Neural cell (in vitro differentiated cells): ENCODE data around the gene LRIG1. TPM values are rescaled to one million over a fixed set of nuclear protein-coding genes. Genes with fewer than 3 reads are reported as not detected.

Source experiments
- H2AFZ ChIP-seq: fragments of 200-600, 300-800 bp; sonication (generic), shearing (Covaris generic); 2 replicates; pipeline ENCODE4 v1.6.0; 2014; ENCODE audit warnings: low read depth, mild to moderate bottlenecking, antibody characterized with exemption, low read length, moderate library complexity
- H3F3A ChIP-seq: fragments of 200-600 bp; shearing (Covaris generic); 2 replicates; pipeline ENCODE4 v1.6.1; 2016; ENCODE audit warnings: mild to moderate bottlenecking, moderate library complexity, mixed read lengths, antibody characterized with exemption, low read length; ENCODE audit not compliant: insufficient read depth, poor library complexity, severe bottlenecking
- H3K27ac ChIP-seq: fragments of 200-600, 300-800 bp; sonication (generic), shearing (Covaris generic); 2 replicates; pipeline ENCODE4 v1.5.1; 2014; ENCODE audit warnings: mild to moderate bottlenecking, low read length, moderate library complexity
- H3K27me3 ChIP-seq: fragments of 300-800, 200-600 bp; sonication (generic), shearing (Covaris generic); 2 replicates; pipeline ENCODE4 v1.6.0; 2014; ENCODE audit warnings: mild to moderate bottlenecking, low read depth, low read length, moderate library complexity; ENCODE audit not compliant: insufficient read depth
- H3K36me3 ChIP-seq: fragments of 300-800, 200-600 bp; sonication (generic), shearing (Covaris generic); 2 replicates; pipeline ENCODE4 v1.5.1; 2014; ENCODE audit warnings: mild to moderate bottlenecking, antibody characterized with exemption, low read length, moderate library complexity; ENCODE audit not compliant: insufficient read depth
- H3K4me2 ChIP-seq: fragments of 300-800, 200-600 bp; sonication (generic), shearing (Covaris generic); 2 replicates; pipeline ENCODE4 v1.6.0; 2014; ENCODE audit warnings: mild to moderate bottlenecking, low read length
- H3K4me3 ChIP-seq: fragments of 300-800, 200-600 bp; sonication (generic), shearing (Covaris generic); 2 replicates; pipeline ENCODE4 v1.5.1; 2014; ENCODE audit warnings: mild to moderate bottlenecking, low read length, moderate library complexity
- H3K79me2 ChIP-seq: fragments of 200-600 bp; shearing (Covaris generic); replicated peaks from 2 replicates; pipeline ENCODE4 v1.6.0; 2014; ENCODE audit warnings: mild to moderate bottlenecking, low read length, moderate library complexity; ENCODE audit not compliant: insufficient read depth
- H3K9ac ChIP-seq: fragments of 300-800, 200-600 bp; sonication (generic), shearing (Covaris generic); 2 replicates; pipeline ENCODE4 v1.6.1; 2016; ENCODE audit warnings: mild to moderate bottlenecking, low read length, mixed read lengths
- H3K9me2 ChIP-seq: fragments of 200-600 bp; shearing (Covaris generic); 2 replicates; pipeline ENCODE4 v1.6.1; 2016; ENCODE audit warnings: mild to moderate bottlenecking, low read length, mixed read lengths; ENCODE audit not compliant: insufficient read depth
- H3K9me3 ChIP-seq: fragments of 200-600, 300-800 bp; sonication (generic), shearing (Covaris generic); 2 replicates; pipeline ENCODE4 v1.6.1; 2016; ENCODE audit warnings: mild to moderate bottlenecking, mixed run types, low read length, moderate library complexity, mixed read lengths
- H4K20me1 ChIP-seq: fragments of 200-600 bp; shearing (Covaris generic); 2 replicates; pipeline ENCODE4 v1.6.1; 2016; ENCODE audit warnings: mild to moderate bottlenecking, mixed run types; ENCODE audit not compliant: insufficient read depth
- EP300 ChIP-seq: fragments of 450-650 bp; conservative IDR thresholded peaks from 2 replicates; pipeline ENCODE4 v1.6.1; 2014; ENCODE audit warnings: antibody characterized with exemption, mild to moderate bottlenecking, moderate library complexity; ENCODE audit not compliant: poor library complexity, severe bottlenecking
- EZH2 ChIP-seq: fragments of 200-600, 300-800 bp; shearing (Covaris generic), sonication (generic); IDR thresholded peaks from 2 replicates; pipeline ENCODE4 v1.6.1; 2014; ENCODE audit warnings: antibody characterized with exemption, low read length, borderline replicate concordance, mild to moderate bottlenecking; ENCODE audit not compliant: insufficient read depth, poor library complexity, severe bottlenecking
- MXI1 ChIP-seq: fragments of 450-650 bp; conservative IDR thresholded peaks from 2 replicates; pipeline ENCODE4 v1.6.1; 2014; ENCODE audit warnings: antibody characterized with exemption, mild to moderate bottlenecking; ENCODE audit not compliant: poor library complexity, severe bottlenecking
- POLR2AphosphoS5 ChIP-seq: IDR thresholded peaks from 2 replicates; pipeline ENCODE4 v1.6.1; 2012
- RAD21 ChIP-seq: fragments of 450-650 bp; conservative IDR thresholded peaks from 2 replicates; pipeline ENCODE4 v1.6.1; 2014; ENCODE audit warnings: antibody characterized with exemption, mild to moderate bottlenecking, moderate library complexity
- SMC3 ChIP-seq: fragments of 450-650 bp; conservative IDR thresholded peaks from 2 replicates; pipeline ENCODE4 v1.6.1; 2014; ENCODE audit warnings: antibody characterized with exemption, mild to moderate bottlenecking, moderate library complexity; ENCODE audit not compliant: poor library complexity
- TAF1 ChIP-seq: IDR thresholded peaks from 2 replicates; pipeline ENCODE4 v1.6.1; 2012; ENCODE audit warnings: low read depth
- polyA plus RNA-seq: library from polyadenylated mRNA; depleted of rRNA; stranded (reverse); fragments of >200 nt; gene quantifications from 2 replicates; pipeline ENCODE4 v1.2.3, GENCODE V29; 2014
- TF ChIP-seq, protein P1 (sequence below): IDR thresholded peaks from 2 replicates; pipeline ENCODE4 v1.6.1; 2012; ENCODE audit warnings: borderline replicate concordance
- TF ChIP-seq, protein P2 (sequence below): fragments of 450-650 bp; IDR thresholded peaks from 2 replicates; pipeline ENCODE4 v1.5.1; 2014; ENCODE audit warnings: antibody characterized with exemption, mild to moderate bottlenecking, moderate library complexity; ENCODE audit not compliant: poor library complexity, severe bottlenecking

Gene LRIG1
- polyA plus RNA-seq, 1 donor from 2014 or later, result 7.1 TPM

GRCh38 chr3:66463730-66464511 is 36.9 kb downstream of the LRIG1 start:
- Histone ChIP-seq H3F3A (peaks cover 7% of the 10 kb centered on the region), H3K4me3 (no peak overlapping the region), H3K9me3 (no peaks in the 10 kb centered on the region), H2AFZ (no peak overlapping the region), H3K27ac (no peak overlapping the region), H3K4me2 (no peak overlapping the region), H3K9ac (no peak overlapping the region), H4K20me1 (no peaks in the 10 kb centered on the region), H3K9me2 (no peaks in the 10 kb centered on the region), H3K27me3 (peaks cover 36% of the 10 kb centered on the region), H3K36me3 (no peaks in the 10 kb centered on the region), H3K79me2 (peaks cover 27% of the 10 kb centered on the region)
- TF ChIP-seq MXI1 (no peak), EP300 (no peak), EZH2 (no peak), SMC3 (no peak), TAF1 (no peak), RAD21 (no peak), POLR2AphosphoS5 (no peak)
- TF ChIP-seq, protein P1, sequence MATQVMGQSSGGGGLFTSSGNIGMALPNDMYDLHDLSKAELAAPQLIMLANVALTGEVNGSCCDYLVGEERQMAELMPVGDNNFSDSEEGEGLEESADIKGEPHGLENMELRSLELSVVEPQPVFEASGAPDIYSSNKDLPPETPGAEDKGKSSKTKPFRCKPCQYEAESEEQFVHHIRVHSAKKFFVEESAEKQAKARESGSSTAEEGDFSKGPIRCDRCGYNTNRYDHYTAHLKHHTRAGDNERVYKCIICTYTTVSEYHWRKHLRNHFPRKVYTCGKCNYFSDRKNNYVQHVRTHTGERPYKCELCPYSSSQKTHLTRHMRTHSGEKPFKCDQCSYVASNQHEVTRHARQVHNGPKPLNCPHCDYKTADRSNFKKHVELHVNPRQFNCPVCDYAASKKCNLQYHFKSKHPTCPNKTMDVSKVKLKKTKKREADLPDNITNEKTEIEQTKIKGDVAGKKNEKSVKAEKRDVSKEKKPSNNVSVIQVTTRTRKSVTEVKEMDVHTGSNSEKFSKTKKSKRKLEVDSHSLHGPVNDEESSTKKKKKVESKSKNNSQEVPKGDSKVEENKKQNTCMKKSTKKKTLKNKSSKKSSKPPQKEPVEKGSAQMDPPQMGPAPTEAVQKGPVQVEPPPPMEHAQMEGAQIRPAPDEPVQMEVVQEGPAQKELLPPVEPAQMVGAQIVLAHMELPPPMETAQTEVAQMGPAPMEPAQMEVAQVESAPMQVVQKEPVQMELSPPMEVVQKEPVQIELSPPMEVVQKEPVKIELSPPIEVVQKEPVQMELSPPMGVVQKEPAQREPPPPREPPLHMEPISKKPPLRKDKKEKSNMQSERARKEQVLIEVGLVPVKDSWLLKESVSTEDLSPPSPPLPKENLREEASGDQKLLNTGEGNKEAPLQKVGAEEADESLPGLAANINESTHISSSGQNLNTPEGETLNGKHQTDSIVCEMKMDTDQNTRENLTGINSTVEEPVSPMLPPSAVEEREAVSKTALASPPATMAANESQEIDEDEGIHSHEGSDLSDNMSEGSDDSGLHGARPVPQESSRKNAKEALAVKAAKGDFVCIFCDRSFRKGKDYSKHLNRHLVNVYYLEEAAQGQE, result no peak
- TF ChIP-seq, protein P2, sequence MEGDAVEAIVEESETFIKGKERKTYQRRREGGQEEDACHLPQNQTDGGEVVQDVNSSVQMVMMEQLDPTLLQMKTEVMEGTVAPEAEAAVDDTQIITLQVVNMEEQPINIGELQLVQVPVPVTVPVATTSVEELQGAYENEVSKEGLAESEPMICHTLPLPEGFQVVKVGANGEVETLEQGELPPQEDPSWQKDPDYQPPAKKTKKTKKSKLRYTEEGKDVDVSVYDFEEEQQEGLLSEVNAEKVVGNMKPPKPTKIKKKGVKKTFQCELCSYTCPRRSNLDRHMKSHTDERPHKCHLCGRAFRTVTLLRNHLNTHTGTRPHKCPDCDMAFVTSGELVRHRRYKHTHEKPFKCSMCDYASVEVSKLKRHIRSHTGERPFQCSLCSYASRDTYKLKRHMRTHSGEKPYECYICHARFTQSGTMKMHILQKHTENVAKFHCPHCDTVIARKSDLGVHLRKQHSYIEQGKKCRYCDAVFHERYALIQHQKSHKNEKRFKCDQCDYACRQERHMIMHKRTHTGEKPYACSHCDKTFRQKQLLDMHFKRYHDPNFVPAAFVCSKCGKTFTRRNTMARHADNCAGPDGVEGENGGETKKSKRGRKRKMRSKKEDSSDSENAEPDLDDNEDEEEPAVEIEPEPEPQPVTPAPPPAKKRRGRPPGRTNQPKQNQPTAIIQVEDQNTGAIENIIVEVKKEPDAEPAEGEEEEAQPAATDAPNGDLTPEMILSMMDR, result no peak

DNA sequence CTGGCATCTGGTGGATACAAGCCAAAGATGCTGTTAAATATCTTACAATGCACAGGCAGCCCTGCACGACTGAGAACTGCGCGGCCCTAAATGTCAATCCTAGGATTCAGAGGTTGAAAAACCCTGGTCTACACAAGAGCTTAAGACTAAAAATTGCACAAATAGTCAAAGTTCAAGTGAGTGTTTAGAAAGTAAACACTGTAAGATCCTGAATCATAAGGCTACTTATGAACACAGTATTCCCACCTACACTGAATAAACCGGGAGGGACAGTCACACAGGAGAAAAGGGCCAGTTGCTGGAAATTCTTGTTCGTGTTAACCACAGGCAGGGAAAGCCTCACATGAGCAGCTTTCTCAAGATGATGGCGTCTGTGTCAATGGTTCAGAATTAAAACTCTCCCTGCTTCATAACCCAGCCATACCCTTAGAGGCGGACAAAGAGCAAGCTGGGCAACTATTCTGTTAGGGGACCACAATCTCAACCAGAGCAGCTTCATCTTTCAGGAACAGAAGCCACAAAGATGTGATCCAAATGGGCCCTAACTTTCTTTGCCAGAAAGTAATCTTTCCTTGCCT is 37.7 kb downstream of the LRIG1 start:
- H2AFZ ChIP-seq, result no peak overlapping the region
- no peak overlapping the region for H3K9ac ChIP-seq
- H3K9me2 ChIP-seq, result no peaks in the 10 kb centered on the region
- H3K9me3 ChIP-seq, result no peaks in the 10 kb centered on the region
- H3K79me2 ChIP-seq, result peaks cover 19% of the 10 kb centered on the region
- no peak overlapping the region for H3K4me3 ChIP-seq
- no peak overlapping the region for H3K27ac ChIP-seq
- H3K36me3 ChIP-seq, result no peaks in the 10 kb centered on the region
- H3K27me3 ChIP-seq, result peaks cover 28% of the 10 kb centered on the region
- TF ChIP-seq, protein P1, result no peak
- no peaks in the 10 kb centered on the region for H4K20me1 ChIP-seq
- H3K4me2 ChIP-seq, result no peak overlapping the region
- peaks cover 7% of the 10 kb centered on the region for H3F3A ChIP-seq
